Pancreas (tissue), 10 donors: ENCODE data around the gene MAD1L1. TPM values are rescaled to one million over a fixed set of nuclear protein-coding genes. Genes with fewer than 3 reads are reported as not detected.

Experiments
- ATAC-seq, 4 donors: fragments of 200-7000 bp; cut with Tn5 transposase; one replicate each; pipeline versions ENCODE4 v1.8.0 to v1.9.1; 2020; ENCODE audit warnings: mild to moderate bottlenecking in 4 of 4, moderate library complexity in 4 of 4
- DNase-seq, 6 donors: peaks; one replicate each; pipeline ENCODE4 v3.0.0-alpha.2; 2020
- FAIRE-seq: peaks from 2 replicates; lab custom pipeline; 2012; peaks lifted over from hg19 to GRCh38; lab: Jason Lieb, UNC
- H3K27ac ChIP-seq, 4 donors: fragments of 200-600 bp; sonication (generic); 1 replicate in 3 of 4; 2 replicates in 1 of 4; pipeline versions ENCODE4 v1.5.0 to v1.8.0; 2020
- H3K27me3 ChIP-seq, 4 donors: fragments of 200-600 bp; one replicate each; pipeline ENCODE4 v1.8.0; 2021
- H3K36me3 ChIP-seq, 3 donors: fragments of 200-600 bp; sonication (generic) in 1 of 3; one replicate each; pipeline versions ENCODE4 v1.5.0 to v1.8.0; 2020 to 2021
- H3K4me1 ChIP-seq, 3 donors: fragments of 200-600 bp; one replicate each; pipeline ENCODE4 v1.8.0; 2021
- H3K4me3 ChIP-seq, 4 donors: fragments of 200-600 bp; sonication (generic) in 2 of 4; one replicate each; pipeline versions ENCODE4 v1.5.0 to v1.8.0; 2020 to 2021
- H3K9me3 ChIP-seq, 4 donors: fragments of 200-600 bp; one replicate each; pipeline ENCODE4 v1.8.0; 2021
- CTCF ChIP-seq, 4 donors: fragments of 200-600 bp; sonication (generic) in 3 of 4; IDR thresholded peaks; one replicate each; pipeline versions ENCODE4 v1.5.0 to v1.8.0; 2021; ENCODE audit warnings: antibody characterized with exemption in 4 of 4
- WGBS, 2 donors: extraction: QIAGEN DNeasy Blood & Tissue Kit; methylation state at CpG; one replicate each; pipeline ENCODE4 v1.1.7; 2013; 5-methylcytosine and 5-hydroxymethylcytosine counted together
- intact Hi-C, 3 donors: fragments of 100-400 bp; cut with DNase I; formaldehyde crosslinking; loops; one replicate each; pipeline versions ENCODE4 v1.11.1 to v1.14.2; 2022
- polyA plus RNA-seq, 2 donors: library from polyadenylated mRNA; stranded (reverse); fragments of 200-250 nt; gene quantifications; one replicate each; pipeline ENCODE4 v1.2.3, GENCODE V29; 2013
- total RNA-seq, 6 donors: library from RNA; stranded (reverse); fragmentation: NEBNext Ultra II Directional in 4 of 6; extraction: Animal tissue kit (Norgen Biotek cat#: 25700) in 4 of 6; gene quantifications; one replicate each; pipeline versions ENCODE4 v1.2.1 to v1.2.4, GENCODE V29; 2021 to 2023
- donor health status: healthy with polysubstance abuse.
- donor health status: DM: no; HTN: no; CAD: no; lungs with moderate emphysema.
- donor health status: DM: no; HTN: no; CAD: no.
- donor health status: control.
- donor health status: control.
- donor health status: Bipolar disorder and iron deficiency.
- donor health status: DM: yes; HTN: yes; CAD: no.
- donor health status: DM: no; HTN: no; CAD: no.
- donor health status: DM: no; HTN: no; CAD: no.
- donor health status: DM: yes; HTN: yes; CAD: no.

Gene MAD1L1
- total and polyA plus RNA-seq, 8 donors, result 9.8 to 28.2 (median 11.9) TPM

- H3K36me3 ChIP-seq, result no peaks in the 10 kb centered on the region
- peaks cover 0 to 2% (median under 1%) of the 10 kb centered on the region in 3 donors for H3K4me1 ChIP-seq
- WGBS, 2 donors, result 92 to 93% methylated on average over 20 of the region's 20 CpGs
- H3K27ac ChIP-seq, result no peak overlapping the region
- no peaks in the 10 kb centered on the region for H3K27me3 ChIP-seq
- TF ChIP-seq CTCF (IDR thresholded peaks at IDR 0.05), result no peak
- FAIRE-seq (no peak), DNase-seq (peak in 1 of 6 donors; percentile 54), ATAC-seq (no peak)
- no peak overlapping the region for H3K4me3 ChIP-seq
- intact Hi-C loops, result no loop called here
- no peaks in the 10 kb centered on the region for H3K9me3 ChIP-seq
Measured at GRCh38 chr7:1934017-1934416, 298.7 kb downstream of the MAD1L1 start.

DNA sequence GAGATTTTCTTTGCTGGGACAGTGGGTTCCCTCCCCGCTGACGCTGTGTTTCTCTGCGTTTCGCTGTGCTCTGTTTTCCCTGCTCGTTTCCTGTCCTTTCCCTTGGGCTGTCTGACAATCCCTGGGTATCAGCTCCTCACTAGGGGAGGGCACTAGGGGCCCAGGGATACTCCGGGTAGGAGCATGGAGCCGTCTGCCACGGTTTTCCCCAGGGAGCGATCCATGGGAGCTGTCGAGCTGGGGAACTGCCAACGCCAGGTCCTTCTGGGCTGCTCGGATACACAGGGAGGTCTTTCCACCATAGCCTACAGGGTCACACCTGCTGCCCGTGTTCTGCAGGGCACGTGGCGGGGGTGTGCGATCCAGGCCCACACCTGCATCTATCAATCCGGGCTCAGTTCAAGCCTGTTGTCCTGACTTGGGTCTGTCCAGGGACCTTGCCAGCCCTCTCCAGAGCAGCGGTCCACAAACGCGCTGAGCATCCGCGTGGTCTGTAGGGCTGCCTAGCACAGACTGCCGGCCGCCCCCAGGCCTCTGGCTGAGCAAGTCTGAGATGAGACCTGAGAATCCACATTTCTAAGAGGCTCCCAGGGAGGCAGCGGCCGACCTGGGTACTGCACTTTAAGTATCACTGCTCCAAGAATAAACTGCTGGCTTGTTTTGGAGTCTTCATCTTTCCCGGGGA, 299.5 kb downstream of the MAD1L1 start:
- Histone ChIP-seq H3K9me3 (no peaks in the 10 kb centered on the region), H3K36me3 (no peaks in the 10 kb centered on the region), H3K4me1 (peaks cover 0 to 4% (median 3%) of the 10 kb centered on the region in 3 donors), H3K4me3 (no peak overlapping the region), H3K27ac (no peak overlapping the region), H3K27me3 (no peaks in the 10 kb centered on the region)
- 90% methylated on average over 27 of the region's 27 CpGs for WGBS, 2 donors
- ATAC-seq (peak in 1 of 4 donors; percentile 2), FAIRE-seq (no peak), DNase-seq (peak in 1 of 6 donors; percentile 45)
- no peak for TF ChIP-seq CTCF (IDR thresholded peaks at IDR 0.05)
- intact Hi-C loops, result no loop called here

DNA sequence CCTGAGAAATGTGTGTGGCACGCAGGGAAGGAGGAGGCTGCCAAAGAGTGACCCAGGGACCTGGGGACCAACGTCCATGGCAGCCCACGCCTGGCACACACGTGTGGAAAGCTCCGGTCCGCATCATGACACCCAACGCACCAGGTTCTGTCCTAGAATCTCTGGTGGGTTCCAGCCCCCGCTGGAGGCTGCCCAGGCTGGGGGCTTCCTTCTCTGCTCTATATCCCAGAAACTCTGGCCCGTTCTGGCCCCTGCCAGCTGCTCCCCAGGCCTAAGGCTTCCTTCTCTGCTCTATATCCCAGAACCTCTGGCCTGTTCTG, 300.8 kb downstream of the MAD1L1 start:
- no peaks in the 10 kb centered on the region for H3K27me3 ChIP-seq
- no peak for ATAC-seq
- no peaks in the 10 kb centered on the region for H3K36me3 ChIP-seq
- no peaks in the 10 kb centered on the region for H3K9me3 ChIP-seq
- intact Hi-C loops, result no loop called here
- H3K4me3 ChIP-seq, result no peak overlapping the region
- peaks cover 0 to 4% (median 3%) of the 10 kb centered on the region in 3 donors for H3K4me1 ChIP-seq
- WGBS, 2 donors, result 95 to 100% methylated on average over 9 of the region's 9 CpGs
- DNase-seq, result peak in 1 of 6 donors; percentile 37
- FAIRE-seq, result no peak
- TF ChIP-seq CTCF (IDR thresholded peaks at IDR 0.05), result no peak
- H3K27ac ChIP-seq, result no peak overlapping the region

- no peak overlapping the region for H3K4me3 ChIP-seq
- DNase-seq (peak in 1 of 6 donors; percentile 25), ATAC-seq (no peak), FAIRE-seq (no peak)
- no peaks in the 10 kb centered on the region for H3K36me3 ChIP-seq
- H3K4me1 ChIP-seq, result peaks cover 0 to 4% (median 3%) of the 10 kb centered on the region in 3 donors
- H3K9me3 ChIP-seq, result no peaks in the 10 kb centered on the region
- TF ChIP-seq CTCF (IDR thresholded peaks at IDR 0.05), result no peak
- WGBS, 2 donors, result 94 to 95% methylated on average over 22 of the region's 22 CpGs
- H3K27me3 ChIP-seq, result no peaks in the 10 kb centered on the region
- intact Hi-C loops, result no loop called here
- no peak overlapping the region for H3K27ac ChIP-seq
Measured at GRCh38 chr7:1931256-1931950, 301.3 kb downstream of the MAD1L1 start.
